ENCODE results near the gene RPS2. TPM values are rescaled to one million over a fixed set of nuclear protein-coding genes. Genes with fewer than 3 reads are reported as not detected.

Gene RPS2
- total RNA-seq, 1 donor from 2014 or later, result 3,117 TPM

GRCh38 chr16:2001456-2002355, 37.1 kb upstream of the RPS2 start:
- peaks cover 34% of the 10 kb centered on the region for H3K4me1 ChIP-seq
- no peak overlapping the region for H3K4me3 ChIP-seq
- intact Hi-C loops (cut with DNase I), result no loop called here
- TF ChIP-seq CTCF (IDR thresholded peaks at IDR 0.05), result no peak
- TF ChIP-seq POLR2AphosphoS5 (IDR thresholded peaks at IDR 0.05; ENCODE audit: insufficient read depth in 1 of 2, low read depth in 1 of 2), result no peak
- no peak for TF ChIP-seq POLR2A (IDR thresholded peaks at IDR 0.05)
- DNase-seq (ENCODE audit: extremely low spot score in 2 of 2), result no peak
- H3K36me3 ChIP-seq, result peaks cover 0 to 56% of the 10 kb centered on the region in 2 donors
- no peak overlapping the region for H3K27ac ChIP-seq
- H3K27me3 ChIP-seq, result no peaks in the 10 kb centered on the region
- no peaks in the 10 kb centered on the region for H3K9me3 ChIP-seq

GRCh38 chr16:2001035-2001434, 36.4 kb upstream of the RPS2 start:
- Histone ChIP-seq H3K4me1 (peaks cover 28% of the 10 kb centered on the region), H3K4me3 (no peak overlapping the region), H3K27ac (no peak overlapping the region), H3K27me3 (no peaks in the 10 kb centered on the region), H3K36me3 (peaks cover 0 to 56% of the 10 kb centered on the region in 2 donors), H3K9me3 (no peaks in the 10 kb centered on the region)
- intact Hi-C loops (cut with DNase I), result no loop called here
- TF ChIP-seq POLR2AphosphoS5 (IDR thresholded peaks at IDR 0.05; ENCODE audit: insufficient read depth in 1 of 2, low read depth in 1 of 2) (no peak), CTCF (IDR thresholded peaks at IDR 0.05) (no peak), POLR2A (IDR thresholded peaks at IDR 0.05) (no peak)
- DNase-seq (ENCODE audit: extremely low spot score in 2 of 2), result no peak

GRCh38 chr16:1999866-2000514, 35.4 kb upstream of the RPS2 start:
- H3K36me3 ChIP-seq, result peaks cover 0 to 56% of the 10 kb centered on the region in 2 donors
- no peak for TF ChIP-seq POLR2A (IDR thresholded peaks at IDR 0.05)
- TF ChIP-seq POLR2AphosphoS5 (IDR thresholded peaks at IDR 0.05; ENCODE audit: insufficient read depth in 1 of 2, low read depth in 1 of 2), result no peak
- no peak for TF ChIP-seq CTCF (IDR thresholded peaks at IDR 0.05)

GRCh38 chr16:1998852-1999801, 34.5 kb upstream of the RPS2 start:
- Histone ChIP-seq H3K36me3 (peaks cover 0 to 56% of the 10 kb centered on the region in 2 donors), H3K27ac (no peak overlapping the region), H3K4me3 (no peak overlapping the region), H3K27me3 (no peaks in the 10 kb centered on the region), H3K9me3 (no peaks in the 10 kb centered on the region), H3K4me1 (peaks cover 9% of the 10 kb centered on the region)
- TF ChIP-seq POLR2A (IDR thresholded peaks at IDR 0.05) (no peak), POLR2AphosphoS5 (IDR thresholded peaks at IDR 0.05; ENCODE audit: insufficient read depth in 1 of 2, low read depth in 1 of 2) (no peak), CTCF (IDR thresholded peaks at IDR 0.05) (no peak)
- intact Hi-C loops (cut with DNase I), result no loop called here
- no peak for DNase-seq (ENCODE audit: extremely low spot score in 2 of 2)

More at GRCh38 chr16:1999866-2000514, 35.4 kb upstream of the RPS2 start:
- intact Hi-C loops (cut with DNase I), result no loop called here
- no peak for DNase-seq (ENCODE audit: extremely low spot score in 2 of 2)
- H3K9me3 ChIP-seq, result no peaks in the 10 kb centered on the region
- H3K27ac ChIP-seq, result no peak overlapping the region
- H3K4me1 ChIP-seq, result peaks cover 17% of the 10 kb centered on the region
- no peaks in the 10 kb centered on the region for H3K27me3 ChIP-seq
- no peak overlapping the region for H3K4me3 ChIP-seq
